ENCODE measurements around the gene DUOX1.
"Not testable (repeated sequence)": the region's sequence is repeated elsewhere in the genome, so short reads cannot be mapped to it uniquely, and the experiment has no call there.

DUOX1 gene

DNA sequence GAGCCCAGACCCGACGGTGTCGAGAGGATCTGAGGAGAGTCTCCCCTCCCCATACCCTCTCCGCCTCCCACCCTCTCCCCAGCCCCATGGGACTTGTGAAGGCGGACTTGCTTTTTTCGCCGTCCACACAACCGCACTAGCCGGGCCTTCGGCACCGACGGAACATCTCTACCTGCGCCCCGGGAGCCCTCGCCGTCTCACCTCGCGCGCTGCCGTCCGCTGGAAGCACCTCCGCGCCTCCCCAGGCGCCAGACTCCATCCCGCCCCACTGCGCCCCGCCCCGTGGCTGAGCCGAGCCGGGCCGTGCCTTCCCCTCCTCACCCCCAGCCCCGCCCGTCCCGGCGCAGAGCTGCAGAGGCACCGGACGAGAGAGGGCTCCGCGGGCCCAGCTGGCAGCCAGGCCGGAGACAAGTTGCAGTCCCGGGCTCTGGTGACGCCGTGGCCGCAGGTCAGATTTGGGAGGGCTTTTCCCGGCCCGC is at the start of gene DUOX1, which contains the start of gene DUOXA1:
TSS of gene DUOX1 (plus strand) at position 344 of the 479 bp plus-strand sequence. CDS start 1,973 bp downstream, outside the sequence.
TSS of gene DUOXA1 (minus strand) at position 229 of the 479 bp plus-strand sequence. CDS start 6,865 bp downstream, outside the sequence.
- DNase-seq, result no peak

DNA sequence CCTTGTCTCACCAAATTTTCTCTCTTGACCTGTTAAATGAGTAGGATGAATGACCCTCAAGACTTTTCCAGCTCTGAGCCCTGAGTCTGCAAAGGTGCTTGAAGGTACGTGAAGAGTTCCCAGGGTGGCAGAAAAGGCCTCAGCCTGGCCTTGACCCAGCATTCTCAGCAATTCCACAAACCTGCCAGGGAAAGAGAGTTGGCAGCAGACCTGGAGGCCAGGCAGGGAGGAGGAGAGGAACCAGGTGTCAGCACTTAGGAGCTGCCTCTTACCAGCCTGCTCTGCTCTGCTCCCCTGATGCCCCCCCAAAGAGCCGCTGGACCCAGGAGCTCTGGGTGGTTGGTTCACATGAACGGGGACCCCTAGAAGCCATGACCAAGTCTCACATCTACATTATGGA is 49.2 kb upstream of the DUOX1 start:
- not testable (repeated sequence) for DNase-seq

GRCh38 chr15:45082412-45082811 is 47.4 kb upstream of the DUOX1 start:
- not testable (repeated sequence) for DNase-seq

- DNase-seq, result no peak
These were observed 46.6 kb upstream of the DUOX1 start for GRCh38 chr15:45083223-45083622.

DNA sequence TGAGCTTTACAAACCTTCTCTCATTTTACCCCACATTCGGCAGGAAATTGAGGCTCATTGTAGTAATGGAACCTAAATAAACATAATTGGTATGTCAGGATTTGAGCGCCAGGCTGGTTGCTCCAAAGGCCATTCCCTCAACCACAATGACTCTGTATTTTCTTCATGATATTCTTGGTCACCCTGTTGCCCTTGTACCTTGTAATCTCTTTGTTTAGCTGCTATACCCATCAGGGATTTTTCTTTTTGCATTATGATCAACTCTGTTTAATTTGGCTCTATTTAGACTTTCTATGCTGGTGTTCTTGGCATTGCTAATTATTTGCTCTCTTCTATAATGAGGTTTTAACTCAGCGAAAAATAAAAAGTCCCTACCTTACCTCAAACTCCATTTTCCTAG is 45.6 kb upstream of the DUOX1 start:
- DNase-seq, result no peak

DNA sequence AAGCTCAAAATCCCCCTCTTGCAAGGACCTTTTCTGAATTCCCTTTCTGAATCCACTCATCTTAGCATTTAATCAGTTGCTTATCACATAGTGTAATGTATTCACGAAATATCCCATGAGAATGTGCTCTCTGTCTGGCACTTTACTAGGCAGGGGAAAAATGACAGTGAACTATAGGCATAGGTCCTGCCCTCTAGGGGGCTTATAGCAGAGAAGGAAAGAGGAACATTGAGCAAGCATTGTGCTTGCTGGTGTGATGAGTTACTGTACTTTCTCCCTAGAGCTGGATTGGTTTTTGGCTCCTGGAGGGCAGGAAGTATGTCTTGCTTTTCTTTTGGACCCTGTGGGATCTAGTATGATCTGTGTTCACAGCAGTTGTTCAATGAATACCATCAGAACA is 42.3 kb upstream of the DUOX1 start:
- DNase-seq, result peak; percentile 6

- DNase-seq, result no peak
These were observed 40.7 kb upstream of the DUOX1 start for GRCh38 chr15:45088801-45089711.

DNA sequence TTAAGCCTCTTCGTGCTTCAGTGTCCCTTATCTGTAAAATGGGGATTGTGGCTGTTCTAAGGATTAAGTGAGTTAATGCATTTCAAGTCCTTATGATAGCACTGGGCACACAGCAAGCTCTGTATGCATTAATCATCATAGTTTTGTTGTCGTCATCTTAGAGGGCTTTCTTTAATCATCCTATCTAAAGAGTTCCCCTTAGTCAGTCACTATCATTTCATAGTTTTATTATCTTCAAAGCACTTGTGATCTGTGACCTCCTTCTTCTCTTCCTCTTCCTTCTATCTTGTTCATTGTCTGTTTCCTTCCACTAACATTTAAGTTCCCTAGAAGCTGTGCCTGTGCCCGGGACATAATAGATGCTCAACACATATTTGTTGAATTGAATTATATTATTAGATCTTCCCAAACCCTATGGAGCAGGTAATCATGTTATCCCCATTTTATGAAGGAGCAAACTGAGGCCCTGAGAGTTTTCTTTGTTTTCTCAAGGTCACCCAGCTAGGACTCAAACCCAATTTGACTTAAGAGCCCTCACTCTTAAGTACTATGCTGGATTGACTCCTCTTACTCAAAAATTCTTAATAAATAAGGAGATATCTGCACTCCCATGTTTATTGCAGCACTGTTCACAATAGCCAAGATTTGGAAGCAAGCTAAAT is 40.0 kb upstream of the DUOX1 start:
- DNase-seq, result peak; percentile 16

DNA sequence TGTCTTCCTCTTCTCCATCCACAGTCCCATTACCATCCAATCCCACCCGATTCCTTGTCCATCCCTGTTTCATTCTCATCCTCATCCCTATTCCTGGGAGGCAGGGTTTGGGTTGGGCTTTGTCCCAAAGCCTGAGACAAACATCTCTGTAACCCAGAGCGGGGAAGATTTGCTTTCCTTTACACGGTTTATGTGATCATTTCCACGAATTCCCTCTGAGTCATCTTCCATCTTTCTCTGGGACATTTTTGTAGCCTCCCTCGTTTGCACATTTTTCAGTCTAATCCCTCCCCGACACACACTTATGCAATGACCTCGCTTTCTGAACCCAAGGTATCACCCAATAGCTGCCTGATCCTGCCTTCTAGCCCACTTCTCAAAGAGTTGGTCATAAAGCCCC is 38.6 kb upstream of the DUOX1 start:
- DNase-seq, result no peak

DNA sequence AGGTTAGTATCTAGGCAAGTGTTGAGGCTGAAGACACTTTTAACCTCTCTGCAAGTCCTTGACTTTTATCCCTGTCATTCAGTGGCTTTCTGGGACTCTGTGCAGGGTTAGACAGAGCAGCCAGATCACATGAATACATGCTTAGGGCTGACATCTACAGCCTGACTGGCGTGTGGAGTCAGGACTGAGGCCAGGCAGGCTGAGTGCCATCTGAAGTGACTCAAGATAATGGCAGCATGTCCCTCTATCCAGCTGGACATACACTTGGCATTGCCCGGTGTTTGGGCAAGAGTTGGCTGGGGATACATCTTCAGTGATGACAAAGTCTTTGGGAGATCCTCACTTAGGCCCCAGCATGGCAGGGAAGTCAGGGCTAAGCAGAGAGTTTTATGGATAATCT is 38.2 kb upstream of the DUOX1 start:
- no peak for DNase-seq

DNA sequence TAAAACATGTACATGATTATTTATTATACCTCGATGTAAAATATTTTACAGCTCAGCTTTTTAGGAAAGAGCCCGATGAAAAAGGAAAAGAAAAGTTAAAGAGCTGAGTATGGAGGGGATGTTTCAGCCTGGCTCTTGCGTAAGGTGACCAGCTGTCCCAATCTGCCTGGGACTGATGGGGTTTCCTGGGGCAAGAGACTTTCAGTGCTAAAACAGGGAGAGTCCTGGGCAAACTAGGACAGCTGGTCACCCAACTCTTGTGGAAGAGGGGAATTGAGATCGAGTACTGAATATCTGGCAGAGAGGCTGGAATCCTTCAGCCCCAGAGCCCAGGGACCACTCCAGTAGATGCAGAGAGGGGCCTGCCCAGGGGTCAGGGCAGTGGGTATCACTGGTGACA is 36.8 kb upstream of the DUOX1 start:
- no peak for DNase-seq

GRCh38 chr15:45093622-45094357 is 36.0 kb upstream of the DUOX1 start:
- no peak for DNase-seq

DNA sequence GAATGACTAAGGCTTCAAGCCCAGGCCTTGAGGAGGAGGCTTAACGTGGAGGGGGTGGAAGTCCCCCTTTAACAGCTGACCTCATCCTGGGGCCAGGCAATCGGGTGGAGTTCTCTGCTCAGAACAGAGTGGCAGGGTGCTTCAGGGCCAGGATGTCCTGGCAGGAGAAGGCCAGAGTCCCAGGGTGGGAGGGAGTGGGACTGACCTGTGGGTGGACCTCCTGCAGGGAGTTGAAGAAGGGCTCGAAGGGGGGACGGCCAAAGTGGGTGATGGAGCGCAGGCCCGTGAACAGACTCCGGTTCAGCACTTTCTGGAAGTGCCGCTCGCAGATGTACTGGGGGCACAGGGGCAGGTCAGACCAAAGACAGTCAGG is 35.5 kb upstream of the DUOX1 start:
- DNase-seq, result no peak

DNA sequence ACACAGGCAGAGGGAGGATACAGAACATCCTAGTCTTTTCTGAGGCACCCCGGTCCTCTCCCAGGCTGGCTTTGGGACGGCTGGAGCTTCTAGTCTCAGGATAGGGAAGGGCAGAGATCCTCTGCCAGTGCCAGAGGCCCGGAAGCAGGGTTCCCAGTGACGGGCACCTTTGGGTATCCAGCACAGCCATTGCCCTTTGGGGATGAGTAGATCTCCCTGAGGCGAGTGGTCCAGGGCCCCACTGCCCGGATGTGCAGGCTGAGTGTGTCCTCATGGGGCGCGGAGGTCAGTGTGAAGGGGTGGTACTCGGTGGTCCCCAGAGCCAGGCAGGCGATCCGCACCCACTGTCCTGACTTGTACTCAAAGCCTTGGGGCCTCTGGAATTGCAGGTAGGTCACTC is 34.1 kb upstream of the DUOX1 start:
- no peak for DNase-seq

DNA sequence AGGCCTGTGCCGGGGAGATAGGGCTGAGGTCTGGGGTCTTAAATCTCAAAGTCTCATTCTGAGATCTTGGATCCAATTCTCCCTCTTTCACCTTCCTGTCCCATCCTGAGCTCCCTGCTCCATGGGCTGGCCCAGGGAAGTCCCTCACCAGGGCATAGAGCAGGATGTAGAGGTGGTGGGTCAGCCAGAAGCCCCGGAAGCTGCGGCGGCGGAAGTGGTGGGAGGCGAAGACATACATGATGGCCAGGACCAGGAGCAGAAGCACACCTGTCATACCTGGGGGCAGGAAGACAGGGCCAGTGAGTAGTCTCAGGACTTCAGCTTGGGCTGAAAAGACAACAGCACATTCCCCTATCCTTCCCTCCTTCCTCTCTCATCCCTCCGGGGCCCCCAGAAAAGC is 32.3 kb upstream of the DUOX1 start:
- DNase-seq, result no peak

DNA sequence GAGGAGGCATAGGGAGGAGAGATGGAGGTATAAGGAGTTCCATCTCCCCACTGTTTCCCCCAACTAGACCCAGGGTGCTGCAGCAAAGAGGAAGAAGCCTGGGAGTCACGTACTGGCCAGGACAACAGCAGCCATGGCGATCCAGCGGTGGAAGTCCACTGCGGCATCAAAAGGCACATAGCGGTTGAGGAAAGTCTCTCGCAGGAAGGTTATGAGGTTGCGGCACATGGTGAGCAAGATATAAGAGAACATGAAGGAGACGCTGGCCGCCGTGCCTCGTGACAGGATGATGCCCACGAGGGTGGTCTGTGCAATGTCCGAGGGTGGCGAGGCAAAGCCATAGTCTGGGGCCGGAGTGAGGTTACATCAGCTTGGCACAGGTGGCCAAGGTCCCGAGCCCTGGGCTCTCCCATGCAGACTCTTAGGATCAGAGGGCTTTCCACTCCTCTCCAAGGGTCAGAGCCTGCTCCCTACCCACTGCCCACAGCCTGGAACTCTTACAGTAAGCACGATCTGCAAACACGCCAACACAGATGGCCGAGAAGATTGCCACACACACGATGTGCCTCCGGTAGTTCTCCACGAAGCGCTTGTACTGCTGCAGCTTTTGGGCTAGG is 30.1 kb upstream of the DUOX1 start:
- no peak for DNase-seq

- DNase-seq, result no peak
These were observed 28.7 kb upstream of the DUOX1 start for GRCh38 chr15:45100884-45101625.

GRCh38 chr15:45101749-45102148 is 28.0 kb upstream of the DUOX1 start:
- no peak for DNase-seq

DNA sequence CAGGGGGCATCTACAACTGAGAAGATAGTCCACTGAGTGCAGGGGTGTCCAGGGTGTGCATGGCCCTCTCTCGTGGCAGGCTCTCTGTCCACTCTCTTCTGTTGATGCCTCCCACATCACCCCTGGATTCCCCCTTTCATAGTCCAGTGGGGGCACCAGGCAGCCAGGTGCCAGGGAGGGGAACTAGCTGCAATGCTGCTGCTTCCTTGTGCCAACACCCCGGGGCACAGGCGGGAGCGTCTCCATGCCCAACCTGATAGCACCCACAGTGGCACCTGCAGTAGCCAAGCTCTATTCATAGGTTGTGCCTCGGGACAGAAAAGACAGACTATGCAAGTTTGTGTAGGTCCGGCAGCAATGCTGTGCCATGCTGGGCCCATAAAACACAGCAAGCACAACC is 27.6 kb upstream of the DUOX1 start:
- no peak for DNase-seq

GRCh38 chr15:45104170-45104569 is 25.6 kb upstream of the DUOX1 start:
- not testable (repeated sequence) for DNase-seq

- no peak for DNase-seq
These were observed 24.2 kb upstream of the DUOX1 start for GRCh38 chr15:45105586-45105985.

Data from hematopoietic multipotent progenitor cell treated with erythropoietin and hydrocortisone succinate and interleukin-3 and kit ligand, for 8 days (in vitro differentiated cells).